ENCODE data around the gene KLF6. TPM values are rescaled to one million over a fixed set of nuclear protein-coding genes. Genes with fewer than 3 reads are reported as not detected.

KLF6 gene
- total and polyA plus RNA-seq, 2 of the 4 experiments (the other 2 are of a cell fraction): 69.0 to 123 TPM

DNA sequence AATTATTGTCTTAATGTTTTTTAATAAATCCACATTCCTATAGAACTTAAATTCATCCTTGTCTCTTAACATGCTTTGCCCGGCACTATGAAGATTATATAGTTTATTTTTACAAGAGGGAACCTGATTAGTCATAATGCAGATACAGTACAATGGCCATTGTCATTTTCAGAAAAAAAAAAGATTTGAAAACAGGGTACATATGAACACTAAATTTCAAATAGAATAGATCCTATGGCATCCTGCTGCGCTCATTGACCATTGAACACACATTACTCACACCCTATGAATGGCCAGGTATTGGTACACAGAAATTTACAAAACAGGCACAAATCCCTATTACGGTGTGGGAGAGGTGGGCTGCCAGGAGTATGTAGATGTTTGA is 2.0 kb upstream of the KLF6 start:
- peak overlapping the region; percentile 28 for H3K27ac ChIP-seq (ENCODE audit: insufficient read depth, low read length)
- DNase-seq: peak; percentile 12
- no CpG with 5 or more reads among the region's 3 CpGs for WGBS, 2 experiments (ENCODE audit: extremely low coverage in 2 of 2, insufficient read length in 1 of 2)

More for the DNA sequence above, 2.0 kb upstream of the KLF6 start:
- Histone ChIP-seq H3K23ac (ENCODE audit: low read depth, low read length) (no peak overlapping the region), H2BK5ac (ENCODE audit: low read depth, low read length, poor library complexity, severe bottlenecking) (peak overlapping the region; percentile 97), H3K9me1 (ENCODE audit: insufficient read depth, low read length) (peaks cover 6% of the 10 kb centered on the region), H2AK9ac (replicated peaks; ENCODE audit: low read depth, low read length, poor library complexity) (no peak overlapping the region), H3K9ac (ENCODE audit: low read depth, low read length) (no peak overlapping the region), H2AFZ (replicated peaks; ENCODE audit: low read length, poor library complexity) (no peak overlapping the region), H2BK15ac (ENCODE audit: low read depth, low read length) (peak overlapping the region; percentile 93; the same call in 2 of the 3 replicates), H3K4me3 (ENCODE audit: insufficient read depth, low read depth, low read length) (no peak overlapping the region), H2AK5ac (ENCODE audit: low read depth, low read length) (peak overlapping the region; percentile 100), H3K9me3 (ENCODE audit: control insufficient read depth, insufficient read depth, low read length) (peaks cover 3% of the 10 kb centered on the region), H3K36me3 (ENCODE audit: control insufficient read depth, insufficient read depth, low read length) (peaks cover 7% of the 10 kb centered on the region), H4K91ac (ENCODE audit: insufficient read depth, low read depth, low read length) (peak overlapping the region; percentile 1; the same call in 1 of the 2 replicates), H3K79me1 (ENCODE audit: low read depth in 1 of 2, low read length in 2 of 2) (peaks cover 3 to 10% of the 10 kb centered on the region in 2 experiments; a peak in 3 of 4 replicates), H3K27me3 (ENCODE audit: control insufficient read depth, insufficient read depth, low read length) (no peaks in the 10 kb centered on the region), H3K4me1 (ENCODE audit: control insufficient read depth, insufficient read depth, low read length) (peaks cover 7% of the 10 kb centered on the region), H4K8ac (ENCODE audit: low read depth in 2 of 2, low read length in 2 of 2) (peak overlapping the region; percentile 79 to 93; a peak in 2 of 4 replicates), H3K14ac (replicated peaks; ENCODE audit: low read depth, low read length) (no peak overlapping the region), H3K18ac (ENCODE audit: low read depth, low read length) (no peak overlapping the region), H2BK20ac (ENCODE audit: low read depth, low read length) (peak overlapping the region; percentile 92), H4K20me1 (ENCODE audit: insufficient read depth, low read length) (peaks cover 20% of the 10 kb centered on the region), H3K4ac (ENCODE audit: low read depth, low read length) (peak overlapping the region; percentile 63; the same call in 1 of the 2 replicates), H3K4me2 (ENCODE audit: low read depth, low read length) (no peak overlapping the region), H2BK120ac (ENCODE audit: low read depth, low read length) (peak overlapping the region; percentile 89), H3K56ac (ENCODE audit: extremely low read depth, insufficient read depth, low read length) (no peak overlapping the region), H4K5ac (ENCODE audit: low read depth, low read length) (no peak overlapping the region)
- POLR2A ChIA-PET (ENCODE audit: unreplicated experiment): no interaction called here
- ATAC-seq (ENCODE audit: low read depth): no peak
- dilution Hi-C loops (cut with HindIII; ENCODE audit: low sequenced_read_pairs, unreplicated experiment): no loop called here
- in situ Hi-C loops (cut with MboI; ENCODE audit: low sequenced_read_pairs): loop anchor here (10.0 kb wide), 1 partner anchor 988 kb away; no protein-coding TSS in a partner anchor
- intact Hi-C loops (cut with micrococcal nuclease): loop anchor here (5.0 to 10.0 kb wide), 2 partner anchors 100 to 248 kb away; no protein-coding TSS in a partner anchor
- no peak for TF ChIP-seq CEBPB (IDR thresholded peaks at IDR 0.05; ENCODE audit: low read depth, low read length)
- TF ChIP-seq, protein P1, sequence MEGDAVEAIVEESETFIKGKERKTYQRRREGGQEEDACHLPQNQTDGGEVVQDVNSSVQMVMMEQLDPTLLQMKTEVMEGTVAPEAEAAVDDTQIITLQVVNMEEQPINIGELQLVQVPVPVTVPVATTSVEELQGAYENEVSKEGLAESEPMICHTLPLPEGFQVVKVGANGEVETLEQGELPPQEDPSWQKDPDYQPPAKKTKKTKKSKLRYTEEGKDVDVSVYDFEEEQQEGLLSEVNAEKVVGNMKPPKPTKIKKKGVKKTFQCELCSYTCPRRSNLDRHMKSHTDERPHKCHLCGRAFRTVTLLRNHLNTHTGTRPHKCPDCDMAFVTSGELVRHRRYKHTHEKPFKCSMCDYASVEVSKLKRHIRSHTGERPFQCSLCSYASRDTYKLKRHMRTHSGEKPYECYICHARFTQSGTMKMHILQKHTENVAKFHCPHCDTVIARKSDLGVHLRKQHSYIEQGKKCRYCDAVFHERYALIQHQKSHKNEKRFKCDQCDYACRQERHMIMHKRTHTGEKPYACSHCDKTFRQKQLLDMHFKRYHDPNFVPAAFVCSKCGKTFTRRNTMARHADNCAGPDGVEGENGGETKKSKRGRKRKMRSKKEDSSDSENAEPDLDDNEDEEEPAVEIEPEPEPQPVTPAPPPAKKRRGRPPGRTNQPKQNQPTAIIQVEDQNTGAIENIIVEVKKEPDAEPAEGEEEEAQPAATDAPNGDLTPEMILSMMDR (conservative IDR thresholded peaks at IDR 0.05; ENCODE audit: low read depth, low read length): no peak
- TF ChIP-seq MAZ (IDR thresholded peaks at IDR 0.05; ENCODE audit: borderline replicate concordance, low read depth, low read length): no peak
- no peak for TF ChIP-seq FOS (IDR thresholded peaks at IDR 0.05; ENCODE audit: low read depth, low read length)
- no peak for TF ChIP-seq MAFK (IDR thresholded peaks at IDR 0.05; ENCODE audit: low read depth, low read length)
- TF ChIP-seq BHLHE40 (IDR thresholded peaks at IDR 0.05; ENCODE audit: low read depth, low read length): no peak
- TF ChIP-seq, protein P2, sequence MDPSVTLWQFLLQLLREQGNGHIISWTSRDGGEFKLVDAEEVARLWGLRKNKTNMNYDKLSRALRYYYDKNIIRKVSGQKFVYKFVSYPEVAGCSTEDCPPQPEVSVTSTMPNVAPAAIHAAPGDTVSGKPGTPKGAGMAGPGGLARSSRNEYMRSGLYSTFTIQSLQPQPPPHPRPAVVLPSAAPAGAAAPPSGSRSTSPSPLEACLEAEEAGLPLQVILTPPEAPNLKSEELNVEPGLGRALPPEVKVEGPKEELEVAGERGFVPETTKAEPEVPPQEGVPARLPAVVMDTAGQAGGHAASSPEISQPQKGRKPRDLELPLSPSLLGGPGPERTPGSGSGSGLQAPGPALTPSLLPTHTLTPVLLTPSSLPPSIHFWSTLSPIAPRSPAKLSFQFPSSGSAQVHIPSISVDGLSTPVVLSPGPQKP (IDR thresholded peaks at IDR 0.05; ENCODE audit: borderline replicate concordance, low read depth, low read length): no peak
- TF ChIP-seq NFE2L2 (IDR thresholded peaks at IDR 0.05; ENCODE audit: low read depth, low read length): no peak
- TF ChIP-seq CHD1 (IDR thresholded peaks at IDR 0.05; ENCODE audit: low read depth, low read length): no peak
- TF ChIP-seq, protein P3, sequence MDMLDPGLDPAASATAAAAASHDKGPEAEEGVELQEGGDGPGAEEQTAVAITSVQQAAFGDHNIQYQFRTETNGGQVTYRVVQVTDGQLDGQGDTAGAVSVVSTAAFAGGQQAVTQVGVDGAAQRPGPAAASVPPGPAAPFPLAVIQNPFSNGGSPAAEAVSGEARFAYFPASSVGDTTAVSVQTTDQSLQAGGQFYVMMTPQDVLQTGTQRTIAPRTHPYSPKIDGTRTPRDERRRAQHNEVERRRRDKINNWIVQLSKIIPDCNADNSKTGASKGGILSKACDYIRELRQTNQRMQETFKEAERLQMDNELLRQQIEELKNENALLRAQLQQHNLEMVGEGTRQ (IDR thresholded peaks at IDR 0.05; ENCODE audit: low read depth, low read length): no peak
- no peak; the same call in 1 of the 2 replicates for TF ChIP-seq RAD21 (IDR thresholded peaks at IDR 0.05; ENCODE audit: low read length)
- TF ChIP-seq POLR2A (IDR thresholded peaks at IDR 0.05; ENCODE audit: low read depth, low read length): no peak
- TF ChIP-seq MXI1 (IDR thresholded peaks at IDR 0.05; ENCODE audit: borderline replicate concordance, low read depth, low read length): no peak
- no peak for TF ChIP-seq RCOR1 (IDR thresholded peaks at IDR 0.05; ENCODE audit: insufficient replicate concordance, low read length)
- TF ChIP-seq RFX5 (IDR thresholded peaks at IDR 0.05; ENCODE audit: low read depth, low read length): no peak
- TF ChIP-seq SMC3 (IDR thresholded peaks at IDR 0.05; ENCODE audit: low read depth, low read length): no peak
- no TSS peak for BruUV-seq (replicated peaks)
- CTCF ChIA-PET: no interaction called here
